Body of pancreas (tissue), 4 donors: ENCODE measurements around the gene GLG1.

Experiments used
- POLR2A ChIP-seq, 3 donors: fragments of 450-650 bp; IDR thresholded peaks; one replicate each; pipeline ENCODE4 v1.6.1; 2016; ENCODE audit warnings: antibody characterized with exemption in 3 of 3, mild to moderate bottlenecking in 2 of 3
- TF ChIP-seq, protein P1 (sequence below), 7 experiments: fragments of 450-650 bp in 4 of 7; fragments of 200-600 bp in 3 of 7; sonication (generic) in 3 of 7; IDR thresholded peaks; one replicate each; pipeline ENCODE4 v1.5.1; 2016 to 2019; ENCODE audit warnings: antibody characterized with exemption in 7 of 7

DNA sequence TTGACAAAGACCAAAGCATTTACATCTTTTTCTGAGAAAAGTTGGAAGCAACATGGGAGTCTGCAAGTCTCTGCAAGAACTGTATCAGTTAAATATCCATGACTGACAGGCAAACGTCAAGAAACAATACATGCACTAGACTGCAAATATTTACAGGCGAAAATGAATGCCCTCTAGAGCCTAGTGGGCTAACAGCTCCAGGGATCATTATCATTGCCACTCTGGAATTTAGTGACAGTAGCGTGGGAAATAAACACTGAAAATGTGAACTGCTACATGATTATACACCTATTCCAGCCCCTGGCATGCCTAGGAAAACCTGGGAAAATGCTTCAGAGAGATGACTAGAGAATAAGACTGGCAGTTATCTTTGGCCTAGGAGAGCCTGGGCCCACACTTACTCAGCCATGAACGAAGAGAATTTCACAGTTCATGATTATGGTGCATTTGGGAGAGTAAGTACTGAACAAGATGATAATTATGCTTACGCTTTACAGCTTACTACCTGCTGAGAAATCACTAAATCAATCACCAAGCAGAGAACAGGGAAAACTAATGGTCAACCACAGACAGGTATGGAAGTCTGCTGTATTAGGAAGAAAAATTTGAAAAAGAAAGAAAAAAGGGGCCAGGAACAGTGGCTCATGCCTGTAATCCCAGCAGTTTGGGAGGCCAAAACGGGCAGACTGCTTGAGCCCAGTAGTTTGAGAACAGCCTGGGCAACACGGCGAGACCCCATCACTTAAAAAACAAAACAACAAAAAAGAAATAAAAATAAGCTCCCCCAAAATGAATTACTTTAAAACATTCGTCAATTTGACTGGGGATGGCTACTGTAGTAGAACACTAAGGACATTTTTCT is 119.0 kb downstream of the GLG1 start:
- TF ChIP-seq, protein P1, sequence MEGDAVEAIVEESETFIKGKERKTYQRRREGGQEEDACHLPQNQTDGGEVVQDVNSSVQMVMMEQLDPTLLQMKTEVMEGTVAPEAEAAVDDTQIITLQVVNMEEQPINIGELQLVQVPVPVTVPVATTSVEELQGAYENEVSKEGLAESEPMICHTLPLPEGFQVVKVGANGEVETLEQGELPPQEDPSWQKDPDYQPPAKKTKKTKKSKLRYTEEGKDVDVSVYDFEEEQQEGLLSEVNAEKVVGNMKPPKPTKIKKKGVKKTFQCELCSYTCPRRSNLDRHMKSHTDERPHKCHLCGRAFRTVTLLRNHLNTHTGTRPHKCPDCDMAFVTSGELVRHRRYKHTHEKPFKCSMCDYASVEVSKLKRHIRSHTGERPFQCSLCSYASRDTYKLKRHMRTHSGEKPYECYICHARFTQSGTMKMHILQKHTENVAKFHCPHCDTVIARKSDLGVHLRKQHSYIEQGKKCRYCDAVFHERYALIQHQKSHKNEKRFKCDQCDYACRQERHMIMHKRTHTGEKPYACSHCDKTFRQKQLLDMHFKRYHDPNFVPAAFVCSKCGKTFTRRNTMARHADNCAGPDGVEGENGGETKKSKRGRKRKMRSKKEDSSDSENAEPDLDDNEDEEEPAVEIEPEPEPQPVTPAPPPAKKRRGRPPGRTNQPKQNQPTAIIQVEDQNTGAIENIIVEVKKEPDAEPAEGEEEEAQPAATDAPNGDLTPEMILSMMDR (IDR thresholded peaks at IDR 0.05) = no peak
- TF ChIP-seq POLR2A (IDR thresholded peaks at IDR 0.05) = no peak
